Activated CD4-positive, alpha-beta T cell treated with anti-CD3 and anti-CD28 coated beads, Interleukin-2, Interleukin-6, amounts not matched to agents 100 ng/mL and 50 ng/mL, durations not matched to agents 16 hours and 8 hours (primary cell): ENCODE data around the gene STN1.
A peak's percentile ranks its signal among the peaks of the same experiment; 100 is the strongest.
"Not testable (repeated sequence)": the region's sequence is repeated elsewhere in the genome, so short reads cannot be mapped to it uniquely, and the experiment has no call there.

Source experiments
- DNase-seq: peaks from one replicate; pipeline ENCODE4 v3.0.0-alpha.2; 2020

Gene STN1

GRCh38 chr10:103858360-103858759, 59.6 kb downstream of the STN1 start:
- DNase-seq = no peak

DNA sequence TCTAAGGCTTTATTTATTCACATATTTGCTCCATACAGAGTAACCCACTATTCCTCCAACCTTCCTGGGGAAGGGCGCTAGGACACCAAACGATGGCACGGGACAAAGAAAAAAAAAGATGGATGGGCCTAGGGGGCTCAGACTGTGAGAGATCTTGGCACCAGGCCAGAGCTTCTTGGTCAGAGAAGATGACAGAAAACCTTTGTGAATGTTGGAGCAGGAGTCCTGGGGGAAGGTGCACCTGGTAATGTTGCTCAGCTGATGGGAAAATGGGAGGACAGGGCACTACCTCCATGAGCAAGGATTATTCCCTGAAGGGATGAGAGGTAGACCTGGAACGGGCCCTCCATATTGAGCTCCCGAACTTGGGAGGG, 61.2 kb downstream of the STN1 start:
- no peak for DNase-seq

DNA sequence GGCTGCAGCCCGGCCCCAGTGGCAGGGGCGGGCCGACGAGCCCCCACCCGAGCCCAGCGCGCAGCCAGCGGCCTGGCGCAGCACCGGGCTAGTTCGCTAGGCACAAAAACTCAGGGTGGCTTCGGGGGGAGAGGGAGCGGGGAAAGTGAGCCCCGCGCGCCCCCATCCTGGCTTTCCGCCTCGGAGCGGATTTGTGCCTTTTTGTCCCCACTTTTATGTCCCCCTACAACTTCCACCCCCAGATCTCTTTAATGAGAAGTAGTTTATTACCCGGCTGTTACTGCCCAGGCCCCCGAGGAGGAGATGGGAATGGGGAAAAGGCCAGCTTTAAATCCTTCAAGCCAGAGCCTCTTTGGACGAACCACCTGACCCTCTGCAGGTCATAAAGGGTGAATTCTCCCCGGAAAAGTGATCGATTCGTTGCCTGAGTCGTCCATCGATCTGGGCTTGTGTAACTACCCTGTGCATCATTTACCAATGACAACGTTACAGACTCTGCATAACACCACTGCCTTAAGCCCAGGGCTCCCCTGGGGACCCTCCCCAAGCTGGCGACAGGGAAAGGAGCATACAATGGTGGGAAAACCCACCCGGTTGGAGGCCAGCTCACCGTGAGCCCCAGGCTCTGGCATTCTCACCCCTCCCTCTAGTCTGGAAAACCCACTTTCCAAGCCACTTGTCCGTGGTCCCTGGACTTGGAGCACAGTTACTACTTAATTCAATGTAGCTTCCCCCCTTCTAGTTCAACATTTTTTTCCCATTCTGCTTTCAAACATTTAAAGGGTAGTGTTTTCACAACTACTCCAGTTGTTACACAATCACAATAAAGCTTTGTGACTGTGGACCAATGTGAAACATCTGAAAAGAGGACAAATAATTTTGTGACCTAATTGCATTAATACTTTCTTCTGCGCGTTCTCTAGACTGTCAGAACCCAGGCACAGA, 61.9 kb downstream of the STN1 start:
- no peak for DNase-seq

DNA sequence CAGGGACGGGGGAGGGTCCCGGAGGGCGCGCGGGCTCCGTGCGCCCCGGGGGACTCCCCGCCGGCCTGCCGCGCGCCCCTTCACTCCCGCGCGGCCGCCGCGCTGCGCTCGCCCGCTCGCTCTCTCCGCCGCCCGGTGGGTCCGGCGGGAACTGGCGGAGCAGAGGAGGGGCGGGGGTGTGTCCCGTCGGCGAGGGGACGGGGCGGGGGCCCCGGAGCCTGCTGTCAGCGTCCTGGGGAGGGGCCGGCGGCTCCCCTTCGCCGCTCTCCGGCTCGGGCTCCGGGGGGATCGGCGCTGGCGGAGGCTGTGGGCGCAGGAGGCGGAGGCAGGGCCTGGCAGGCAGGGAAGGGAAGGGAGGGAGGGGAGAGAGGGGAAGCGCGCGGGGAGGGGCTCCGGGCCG, 62.6 kb downstream of the STN1 start, which contains the start of gene SH3PXD2A:
SH3PXD2A (minus strand) TSS at position 153 of the 400 bp plus-strand sequence. CDS start 310 bp downstream, outside the sequence.
- DNase-seq = no peak

- no peak for DNase-seq
Observed at GRCh38 chr10:103854686-103855391, 63.1 kb downstream of the STN1 start.

- no peak for DNase-seq
Observed at GRCh38 chr10:103854265-103854685, 63.7 kb downstream of the STN1 start.

- DNase-seq = no peak
Observed at GRCh38 chr10:103853428-103854264, 64.3 kb downstream of the STN1 start.

GRCh38 chr10:103852856-103853255, 65.1 kb downstream of the STN1 start:
- DNase-seq = no peak

DNA sequence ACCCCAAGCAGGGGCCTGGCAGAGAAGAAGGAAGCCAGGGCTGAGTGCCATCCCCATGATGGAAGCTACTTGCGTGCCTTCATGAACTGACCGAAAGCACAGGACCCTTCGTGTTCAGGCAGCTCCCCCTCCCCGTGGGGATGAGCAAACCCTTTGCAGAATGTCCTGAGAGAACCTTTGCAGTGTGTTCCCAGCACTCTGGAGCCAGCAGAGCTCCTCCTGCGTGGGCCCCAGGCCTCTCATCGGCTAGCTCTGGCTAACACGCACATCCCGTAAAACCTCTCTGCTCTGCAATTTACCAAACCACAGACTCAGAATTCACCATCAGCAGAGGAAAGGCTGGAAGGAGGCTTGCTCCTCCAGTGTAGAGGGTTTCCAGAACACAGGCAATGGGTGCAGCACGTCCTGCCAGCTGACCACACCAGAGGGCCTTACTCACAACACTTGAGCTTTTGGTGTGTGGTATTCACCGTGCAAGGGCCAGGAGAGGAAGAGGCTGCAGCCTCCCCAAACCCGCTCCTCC, 65.7 kb downstream of the STN1 start:
- DNase-seq = no peak

DNA sequence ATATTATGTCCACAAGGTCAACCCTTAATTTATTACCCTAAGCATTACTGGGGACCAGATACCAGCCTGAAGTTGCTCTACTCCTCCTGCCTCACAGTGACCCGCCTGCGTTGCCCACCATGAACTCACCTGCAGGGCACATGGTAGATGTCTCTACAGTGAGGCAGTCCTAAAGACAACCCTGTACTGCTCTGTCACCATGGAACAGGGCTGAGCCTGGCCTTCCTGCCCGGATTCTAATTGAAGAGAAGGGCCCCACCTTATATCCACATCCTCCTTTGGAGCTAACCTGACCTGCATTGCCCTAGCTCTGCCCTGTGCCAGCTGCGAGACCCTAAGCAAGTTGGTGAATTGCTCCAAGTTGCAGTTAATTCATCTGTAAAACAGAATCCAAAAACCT, 66.7 kb downstream of the STN1 start:
- DNase-seq = no peak

DNA sequence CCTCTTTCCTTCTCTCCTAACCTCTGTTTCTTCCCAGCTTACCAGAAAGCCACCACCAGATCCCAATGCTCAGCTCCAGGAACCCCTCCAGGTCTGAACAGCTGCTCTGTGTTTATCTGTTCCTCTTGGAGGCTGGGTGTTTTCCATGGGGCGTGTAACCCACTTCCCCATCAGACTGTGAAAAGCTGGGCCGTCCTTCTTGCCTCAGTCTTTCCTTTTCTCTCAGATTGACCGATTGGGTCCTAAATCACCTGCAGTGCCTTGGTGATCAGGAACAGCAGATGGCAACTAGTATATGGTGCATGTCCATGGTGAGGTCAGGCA, 67.5 kb downstream of the STN1 start:
- no peak for DNase-seq

DNA sequence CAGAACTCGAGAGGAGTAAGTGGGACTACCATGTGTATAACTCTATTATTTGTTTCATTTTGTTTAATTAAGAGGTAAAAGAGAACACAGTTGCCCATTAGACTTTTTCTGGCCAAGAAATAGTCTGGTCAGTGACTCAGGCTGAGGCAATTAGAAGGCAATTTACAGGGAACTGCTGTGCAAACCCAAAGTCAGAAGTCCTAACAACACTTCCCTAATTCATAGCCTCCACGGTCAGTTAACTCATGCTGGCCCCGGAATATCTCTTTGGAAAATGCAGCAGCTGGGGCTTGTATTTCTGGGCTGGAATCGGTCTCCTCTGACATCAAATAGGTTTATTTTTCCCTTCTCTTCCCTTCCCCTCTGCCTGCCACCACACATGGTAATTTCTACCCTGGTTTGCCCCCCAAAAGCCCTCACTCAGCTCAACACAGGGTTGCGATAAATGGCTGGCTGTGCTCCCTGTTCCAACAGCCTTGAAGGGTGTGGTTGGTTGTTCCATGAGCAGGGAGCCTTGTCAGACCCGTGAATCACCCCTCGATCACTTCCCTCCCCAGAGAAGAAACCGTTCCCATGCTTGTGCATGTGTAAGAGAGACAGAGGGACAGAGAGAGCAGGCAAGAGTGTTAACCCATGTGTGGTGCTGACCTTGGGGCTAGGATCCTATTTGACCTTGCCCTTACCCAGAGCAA, 68.0 kb downstream of the STN1 start:
- DNase-seq = no peak

DNA sequence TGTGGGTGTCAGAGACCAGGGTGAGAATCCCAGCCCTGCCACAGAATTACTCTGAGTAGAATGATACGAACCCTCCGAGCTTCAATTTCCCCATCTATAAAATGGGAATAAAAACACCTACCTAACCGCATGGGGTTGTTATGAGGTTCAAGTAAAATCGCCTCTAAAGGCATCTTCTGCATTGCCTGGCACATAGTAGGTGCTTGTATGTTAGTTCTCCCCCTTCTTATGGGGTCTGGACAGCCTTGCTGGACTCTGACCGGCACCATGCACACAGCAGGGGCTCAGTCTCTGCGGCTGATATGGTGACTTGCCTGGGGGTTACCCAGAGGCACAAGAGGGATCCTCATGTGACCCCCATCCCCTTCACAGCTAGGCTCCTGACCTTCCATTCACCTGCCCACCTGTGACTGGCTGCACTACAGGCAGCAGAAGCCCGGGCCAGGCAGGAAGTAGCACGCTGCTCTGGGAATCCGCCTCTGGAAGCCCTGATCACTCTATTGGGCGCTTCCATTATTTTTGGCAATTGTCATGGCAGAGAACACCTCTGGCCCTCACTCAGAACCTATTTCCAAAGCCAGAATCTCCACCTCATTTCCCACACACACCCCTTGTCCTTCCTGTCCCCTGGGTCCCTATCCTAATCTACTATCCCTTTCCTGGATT, 68.6 kb downstream of the STN1 start:
- DNase-seq = no peak

GRCh38 chr10:103847909-103848468, 70.0 kb downstream of the STN1 start:
- peak; percentile 16 for DNase-seq

DNA sequence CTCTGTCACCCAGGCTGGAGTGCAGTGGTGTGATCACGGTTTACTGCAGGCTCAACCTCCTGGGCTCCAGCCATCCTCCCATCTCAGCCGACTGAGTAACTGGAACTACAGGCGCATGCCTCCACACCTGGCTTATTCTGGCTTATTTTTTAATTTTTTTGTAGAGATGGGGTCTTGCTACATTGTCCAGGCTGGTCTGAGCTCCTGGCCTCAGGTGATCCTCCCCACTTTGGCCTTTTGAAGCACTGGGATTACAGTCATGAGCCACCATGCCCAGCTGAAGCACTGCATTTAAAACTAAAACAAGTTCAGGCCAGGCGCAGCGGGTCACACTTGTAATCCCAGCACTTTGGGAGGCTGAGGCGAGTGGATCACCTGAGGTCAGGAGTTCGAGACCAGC, 70.6 kb downstream of the STN1 start:
- no peak for DNase-seq

DNA sequence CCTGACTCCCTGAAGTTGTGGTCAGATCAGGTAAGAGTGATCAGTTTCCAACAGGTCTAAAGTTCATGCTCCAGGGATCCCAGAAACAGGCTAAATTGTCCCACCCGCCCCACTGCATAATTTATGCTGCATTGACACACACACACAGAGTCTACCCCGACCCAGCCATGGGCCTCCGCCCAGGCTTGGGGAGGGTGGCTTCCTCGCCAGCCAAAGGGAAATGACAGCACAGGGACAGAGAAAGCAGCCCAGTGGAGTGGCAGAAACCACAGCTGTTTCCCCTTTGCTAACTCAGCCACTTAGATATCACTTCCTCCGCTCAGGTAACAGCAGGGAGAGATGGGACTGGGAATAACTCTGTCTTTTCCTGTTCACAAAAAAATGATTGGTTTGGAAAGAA, 72.0 kb downstream of the STN1 start:
- DNase-seq = peak; percentile 46

DNA sequence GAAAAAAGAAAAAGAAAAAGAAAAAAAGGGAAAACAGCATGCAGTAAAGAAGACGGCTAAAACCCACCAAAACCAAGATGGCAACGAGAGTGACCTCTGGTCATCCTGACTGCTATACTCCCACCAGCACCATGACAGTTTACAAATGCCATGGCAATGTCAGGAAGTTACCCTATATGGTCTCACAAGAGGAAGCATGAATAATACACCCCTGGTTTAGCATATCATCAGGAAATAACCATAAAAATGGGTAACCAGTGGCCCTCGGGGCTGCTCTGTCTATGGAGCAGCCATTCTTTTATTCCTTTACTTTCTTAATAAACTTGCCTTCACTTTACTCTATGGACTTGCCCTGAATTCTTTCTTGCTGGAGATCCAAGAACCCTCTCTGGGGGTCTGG, 72.6 kb downstream of the STN1 start:
- DNase-seq = not testable (repeated sequence)

GRCh38 chr10:103843854-103844570, 74.0 kb downstream of the STN1 start:
- no peak for DNase-seq

DNA sequence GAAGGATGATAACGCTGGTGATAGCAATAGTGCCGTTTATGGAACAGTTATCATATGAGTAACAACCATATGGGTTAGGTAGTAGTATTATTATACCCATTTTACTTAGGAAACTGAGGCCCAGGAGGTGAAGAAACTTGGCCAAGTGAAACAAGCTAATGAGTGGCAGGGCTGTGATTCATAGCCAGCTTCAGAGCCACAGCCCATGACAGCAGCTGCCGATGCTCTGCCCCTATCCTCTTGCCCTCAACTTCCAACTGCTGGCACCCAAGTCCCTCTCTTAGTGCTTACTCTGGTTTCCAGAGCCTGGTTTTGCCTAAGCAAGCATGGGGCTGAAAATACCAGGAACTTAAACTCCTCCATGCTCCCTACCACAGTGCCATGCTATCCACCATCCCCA, 74.9 kb downstream of the STN1 start:
- DNase-seq = peak; percentile 10

- no peak for DNase-seq
Observed at GRCh38 chr10:103842605-103843004, 75.4 kb downstream of the STN1 start.

- no peak for DNase-seq
Observed at GRCh38 chr10:103841519-103841918, 76.5 kb downstream of the STN1 start.
